GM19328 (cell line): Measurements from ENCODE around the gene CHAMP1.
"Not testable (repeated sequence)": the region's sequence is repeated elsewhere in the genome, so short reads cannot be mapped to it uniquely, and the experiment has no call there.

Experiments
- ATAC-seq: cut with Tn5 transposase; IDR thresholded peaks from one replicate; pipeline ENCODE4 v1.9.1; 2021; ENCODE audit warnings: mild to moderate bottlenecking, moderate library complexity; ENCODE audit not compliant: unreplicated experiment

Gene CHAMP1

DNA sequence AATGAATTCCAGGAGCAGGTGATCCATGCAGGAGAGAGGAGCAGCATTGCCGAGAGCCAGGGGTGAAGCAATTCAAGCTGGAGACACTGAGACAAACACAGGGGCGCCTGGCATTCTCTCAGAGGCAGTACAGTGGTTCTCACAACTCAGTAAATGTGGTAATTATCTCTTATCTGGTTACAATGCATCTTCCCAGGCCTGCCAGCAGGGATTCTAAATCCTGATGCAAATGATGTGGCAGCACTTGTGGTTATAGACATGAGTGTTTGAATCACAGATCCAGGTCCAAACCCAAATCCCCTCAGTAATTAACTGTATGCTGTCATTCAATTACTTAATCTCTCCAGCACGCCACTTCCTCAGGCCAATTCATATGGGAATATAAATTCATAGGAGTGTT lies 19.6 kb downstream of the CHAMP1 start:
- ATAC-seq, result not testable (repeated sequence)

DNA sequence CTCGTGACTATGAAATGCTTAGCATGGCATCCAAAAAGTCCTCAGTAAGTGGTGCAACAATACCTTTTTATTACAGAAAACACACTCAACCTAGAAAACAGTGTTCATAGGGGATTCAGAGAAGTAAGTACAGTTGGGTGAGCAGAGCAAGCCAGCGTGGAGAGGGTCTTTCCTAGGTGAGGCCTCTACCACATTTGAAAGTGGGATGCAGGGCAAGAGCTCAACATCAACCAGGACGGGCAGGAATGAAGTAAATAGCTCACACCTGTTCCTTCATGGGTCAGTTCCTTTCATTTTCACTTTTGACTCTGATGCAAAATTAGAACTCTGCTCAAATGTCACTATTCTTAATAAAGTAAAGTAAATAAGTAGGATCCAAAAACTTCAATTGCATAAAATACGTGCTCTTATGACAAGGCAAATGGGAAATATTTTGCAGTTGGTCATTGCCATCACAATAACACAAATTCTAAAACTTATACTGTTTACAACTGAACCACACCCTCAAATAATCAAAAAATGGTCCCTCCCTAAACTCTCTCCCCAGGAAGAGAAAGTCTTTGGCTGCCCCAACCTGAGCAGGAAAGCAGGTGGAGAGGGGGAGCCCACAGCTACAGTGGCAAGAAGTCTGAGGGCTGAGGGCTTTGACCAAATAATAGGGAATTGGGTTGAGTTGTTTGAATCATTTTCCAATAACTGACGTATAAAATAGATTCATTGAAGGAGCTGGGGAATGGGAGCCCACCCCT lies 20.2 kb downstream of the CHAMP1 start:
- no peak for ATAC-seq

- not testable (repeated sequence) for ATAC-seq
These were observed 22.2 kb downstream of the CHAMP1 start for GRCh38 chr13:114336457-114336856.

GRCh38 chr13:114338959-114339358 lies 24.7 kb downstream of the CHAMP1 start:
- ATAC-seq, result no peak

- no peak for ATAC-seq
These were observed 25.7 kb downstream of the CHAMP1 start for GRCh38 chr13:114339857-114340534.

GRCh38 chr13:114341003-114341777 lies 26.9 kb downstream of the CHAMP1 start:
- no peak for ATAC-seq

- ATAC-seq, result not testable (repeated sequence)
These were observed 33.0 kb downstream of the CHAMP1 start for GRCh38 chr13:114347256-114347655.

- not testable (repeated sequence) for ATAC-seq
These were observed 38.5 kb downstream of the CHAMP1 start for GRCh38 chr13:114352763-114353162.

DNA sequence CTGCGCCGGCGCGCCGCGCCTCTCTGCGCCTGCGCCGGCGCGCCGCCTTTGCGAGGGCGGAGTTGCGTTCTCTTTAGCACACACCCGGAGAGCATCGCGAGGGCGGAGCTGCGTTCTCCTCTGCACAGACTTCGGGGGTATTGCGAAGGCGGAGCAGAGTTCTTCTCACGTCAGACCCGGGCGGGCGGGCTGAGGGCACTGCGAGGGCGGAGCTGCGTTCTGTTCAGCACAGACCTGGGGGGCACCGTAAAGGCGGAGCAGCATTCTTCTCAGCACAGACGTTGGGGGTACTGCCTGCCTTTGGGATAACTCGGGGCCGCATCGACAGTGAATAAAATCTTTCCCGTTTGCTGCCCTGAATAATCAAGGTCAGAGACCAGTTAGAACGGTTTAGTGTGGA lies 39.1 kb downstream of the CHAMP1 start:
- not testable (repeated sequence) for ATAC-seq
